GM21737 (cell line): ENCODE data around the gene OR4S1.
"Not testable (repeated sequence)": the region's sequence is repeated elsewhere in the genome, so short reads cannot be mapped to it uniquely, and the experiment has no call there.

ENCODE experiments used
- ATAC-seq: cut with Tn5 transposase; IDR thresholded peaks from one replicate; pipeline ENCODE4 v1.9.1; 2021; ENCODE audit warnings: mild to moderate bottlenecking, moderate library complexity; ENCODE audit not compliant: unreplicated experiment

OR4S1 gene

DNA sequence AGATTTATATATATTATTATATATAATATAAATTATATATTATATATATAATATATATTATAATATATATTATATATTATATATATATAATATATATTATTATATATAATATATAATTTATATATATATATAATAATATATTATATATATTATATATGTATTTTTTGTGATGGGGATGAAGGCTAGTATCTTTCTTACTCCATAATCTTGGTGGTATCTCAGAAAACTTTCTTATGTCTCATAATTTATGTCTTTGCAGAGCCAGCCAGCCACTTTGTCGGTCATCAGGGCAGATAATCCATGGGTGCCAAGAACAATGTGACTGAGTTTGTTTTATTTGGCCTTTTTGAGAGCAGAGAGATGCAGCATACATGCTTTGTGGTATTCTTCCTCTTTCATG is at the start of gene OR4S1:
TSS of gene OR4S1 (plus strand) at position 301 of the 400 bp plus-strand sequence. CDS start at position 301, 0 bp downstream.
- no peak for ATAC-seq

DNA sequence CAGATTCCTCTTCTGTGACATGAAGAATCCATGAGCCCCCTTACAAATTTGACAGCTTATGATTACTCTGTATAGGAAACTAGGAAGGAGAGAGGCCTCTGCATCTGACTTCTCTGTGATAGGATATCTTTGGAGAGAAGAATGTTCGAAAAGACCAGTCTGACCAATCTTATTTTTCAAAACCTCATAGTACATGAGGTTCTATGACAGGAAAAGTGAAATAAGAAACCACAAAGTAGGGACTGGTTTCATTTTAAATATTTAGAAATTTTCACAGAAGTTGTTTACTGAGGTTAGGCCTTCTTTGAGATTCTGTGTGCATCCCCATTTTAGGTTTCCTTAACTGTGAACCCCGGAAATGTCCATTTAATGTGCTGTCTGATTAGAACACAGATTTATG is 44.4 kb upstream of the OR4S1 start:
- ATAC-seq = no peak

DNA sequence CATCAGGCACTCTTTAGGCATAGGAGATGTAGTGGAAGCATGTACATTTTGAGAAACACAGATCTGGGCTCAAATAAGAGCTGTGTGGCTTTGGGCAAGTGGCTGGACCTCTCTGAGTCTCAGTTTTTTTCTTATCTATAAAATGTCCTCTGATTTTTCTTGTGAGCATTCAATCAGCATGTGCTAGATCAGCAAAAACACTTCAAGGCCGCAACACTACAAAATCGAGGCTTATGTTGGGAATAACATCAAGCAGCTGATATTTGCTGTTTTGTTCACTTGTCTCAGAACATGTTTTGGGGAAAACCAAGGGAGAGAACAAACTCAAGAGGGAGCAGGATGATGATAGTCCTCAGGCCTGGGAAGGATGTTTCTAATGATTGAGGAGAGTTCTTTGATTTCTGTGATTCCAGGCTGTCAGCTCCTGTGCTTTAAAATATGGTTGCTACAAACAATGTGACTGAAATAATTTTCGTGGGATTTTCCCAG is 42.6 kb upstream of the OR4S1 start, which contains the start of gene OR4X1:
TSS of gene OR4X1 (plus strand) at position 439 of the 489 bp plus-strand sequence. CDS start at position 439, 0 bp downstream.
- no peak for ATAC-seq

GRCh38 chr11:48270621-48271020 is 35.4 kb upstream of the OR4S1 start:
- ATAC-seq = no peak

GRCh38 chr11:48272606-48273005 is 33.4 kb upstream of the OR4S1 start:
- ATAC-seq = no peak

DNA sequence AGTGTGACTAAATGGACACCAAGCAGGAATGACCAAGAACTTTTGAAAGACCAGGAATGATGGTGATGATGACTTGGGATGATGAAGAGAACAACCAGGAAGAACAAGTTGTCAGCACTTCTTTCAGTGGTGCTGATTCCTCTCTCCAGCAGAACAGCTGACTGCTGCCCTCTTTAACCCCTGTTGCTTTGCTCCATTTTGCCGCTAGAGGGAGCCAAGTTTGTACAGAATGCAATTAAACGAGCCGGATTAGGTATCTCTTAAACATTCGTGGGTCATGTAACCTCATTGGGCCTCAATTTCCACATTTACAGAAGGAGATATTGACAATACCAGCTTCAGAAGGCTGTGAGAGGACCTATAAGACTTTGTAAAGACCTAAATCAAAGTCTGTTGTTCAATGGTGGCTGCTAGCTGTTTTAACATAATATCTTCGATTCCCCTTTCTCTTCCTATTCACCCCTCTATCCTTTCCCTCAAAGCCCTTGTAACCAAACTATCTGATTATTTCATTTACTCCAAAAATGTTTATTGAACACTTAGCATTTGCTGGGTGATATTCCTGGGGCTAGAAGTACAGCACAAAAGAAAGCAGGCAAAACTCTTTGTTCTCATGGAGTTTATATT is 1.9 kb downstream of the OR4S1 start:
- ATAC-seq = peak; percentile 67

DNA sequence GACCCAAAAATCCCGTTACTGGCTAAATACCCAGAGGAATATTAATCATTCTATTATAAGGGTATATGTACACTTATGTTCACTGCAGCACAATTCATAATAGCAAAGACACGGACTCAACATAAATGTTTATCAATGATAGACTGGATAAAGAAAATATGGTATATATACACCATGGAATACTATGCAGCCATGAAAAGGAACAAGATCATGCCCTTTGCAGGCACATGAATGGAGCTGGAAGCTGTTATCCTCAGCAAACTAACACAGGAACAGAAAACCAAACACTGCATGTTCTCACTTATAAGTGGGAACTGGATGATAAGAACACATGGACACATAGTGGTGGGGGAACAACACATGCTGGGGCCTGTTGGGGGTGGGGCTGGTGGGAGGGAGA is 7.6 kb downstream of the OR4S1 start:
- not testable (repeated sequence) for ATAC-seq

DNA sequence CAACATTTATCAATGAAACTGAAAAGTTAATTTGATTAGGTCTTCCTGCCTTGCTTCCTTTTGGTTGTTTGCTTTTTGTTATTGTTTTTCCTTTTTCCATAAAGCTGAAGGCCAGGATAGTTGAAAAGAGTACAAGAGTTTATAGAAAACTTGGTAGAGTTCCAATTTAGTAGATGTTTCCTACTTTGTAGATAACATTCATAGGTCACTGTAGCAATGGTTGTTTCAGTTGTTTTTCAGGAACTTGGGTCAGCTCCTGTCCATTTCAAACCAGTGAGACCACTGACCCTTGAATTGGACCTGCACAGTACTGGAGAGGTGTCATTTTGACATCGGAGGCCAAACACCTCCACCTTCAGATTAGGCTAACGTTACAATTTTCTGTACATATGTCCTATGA is 13.8 kb downstream of the OR4S1 start:
- ATAC-seq = not testable (repeated sequence)

DNA sequence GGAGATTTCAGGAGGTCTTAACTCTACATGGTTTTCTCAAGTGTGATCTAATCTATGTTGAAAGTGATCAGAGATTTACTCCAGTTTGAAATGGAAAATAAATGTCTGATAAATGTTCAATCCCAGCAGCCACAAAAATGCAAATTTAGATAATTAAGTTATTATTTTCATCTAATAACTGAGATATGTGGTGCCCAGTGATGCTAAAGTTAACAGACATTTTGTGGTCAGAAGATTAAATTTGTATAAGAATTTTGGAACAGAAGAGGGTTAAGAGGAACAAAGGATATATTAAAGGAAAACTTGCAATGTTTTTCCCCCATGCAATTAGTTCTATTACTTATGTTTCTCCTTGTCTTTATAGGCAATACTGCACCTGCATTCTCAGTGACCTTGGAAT is 18.6 kb downstream of the OR4S1 start, which contains the start of gene OR4C3:
TSS of gene OR4C3 (plus strand) at position 301 of the 400 bp plus-strand sequence. CDS start 102 bp downstream, outside the sequence.
- not testable (repeated sequence) for ATAC-seq

DNA sequence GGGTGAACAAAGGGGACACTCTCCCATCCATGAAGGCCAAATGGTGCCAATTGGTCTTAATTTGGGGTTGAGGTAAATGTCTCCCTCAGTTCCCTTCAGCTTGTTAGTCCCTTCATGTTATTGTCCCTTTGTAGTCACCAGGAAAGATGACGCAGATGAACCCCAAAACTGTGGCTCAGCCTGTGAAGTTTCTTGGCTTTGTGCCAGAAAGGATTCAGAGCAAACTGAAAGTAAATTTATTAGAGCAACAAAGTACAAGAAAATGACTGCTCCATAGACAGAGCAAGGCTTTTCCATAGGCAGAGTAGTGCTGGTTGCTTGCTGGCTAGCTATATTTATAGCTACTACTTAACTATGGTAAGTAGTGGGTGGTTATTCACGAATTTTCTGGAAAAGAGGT is 35.4 kb downstream of the OR4S1 start:
- no peak for ATAC-seq

DNA sequence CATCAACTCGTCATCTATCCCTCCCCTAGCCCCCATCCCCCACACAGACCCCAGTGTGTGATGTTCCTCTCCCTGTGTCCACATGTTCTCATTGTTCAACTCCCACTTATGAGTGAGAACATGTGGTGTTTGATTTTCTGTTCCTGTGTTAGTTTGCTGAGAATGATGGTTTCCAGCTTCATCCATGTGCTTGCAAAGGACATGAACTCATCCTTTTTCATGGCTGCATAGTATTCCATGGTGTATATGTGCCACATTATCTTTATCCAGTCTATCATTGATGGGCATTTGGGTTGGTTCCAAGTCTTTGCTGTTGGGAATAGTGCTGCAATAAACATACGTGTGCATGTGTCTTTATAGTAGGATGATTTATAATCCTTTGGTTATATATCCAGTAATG is 36.5 kb downstream of the OR4S1 start:
- ATAC-seq = not testable (repeated sequence)

GRCh38 chr11:48346286-48346685 is 40.3 kb downstream of the OR4S1 start:
- ATAC-seq = not testable (repeated sequence)

GRCh38 chr11:48354013-48354412 is 48.0 kb downstream of the OR4S1 start:
- no peak for ATAC-seq

- no peak for ATAC-seq
These were observed 48.7 kb downstream of the OR4S1 start for GRCh38 chr11:48354677-48355076.
